Tibial artery (tissue), 4 donors: Measurements from ENCODE around the gene ABCC3.

ENCODE experiments used
- DNase-seq, 2 donors: peaks; one replicate each; pipeline ENCODE4 v3.0.0-alpha.2; 2019
- H3K27ac ChIP-seq, 2 donors: fragments of 200-600 bp; sonication (generic) in 1 of 2; 1 replicate in 1 of 2; 2 replicates in 1 of 2; pipeline ENCODE4 v1.5.1; 2018 to 2019; ENCODE audit warnings: mild to moderate bottlenecking in 1 of 2
- H3K27me3 ChIP-seq, 2 donors: fragments of 200-600 bp; sonication (generic) in 1 of 2; one replicate each; pipeline versions ENCODE4 v1.5.1 to v1.6.0; 2016 to 2019
- H3K36me3 ChIP-seq, 3 donors: fragments of 200-600 bp; sonication (generic) in 2 of 3; one replicate each; pipeline ENCODE4 v1.5.1; 2016 to 2019; ENCODE audit warnings: mild to moderate bottlenecking in 2 of 3
- H3K4me1 ChIP-seq, 4 donors: fragments of 200-600 bp; sonication (generic) in 2 of 4; 1 replicate in 3 of 4; 2 replicates in 1 of 4; pipeline ENCODE4 v1.5.1; 2016 to 2019
- H3K4me3 ChIP-seq, 2 donors: fragments of 200-600 bp; sonication (generic) in 1 of 2; 1 replicate in 1 of 2; 2 replicates in 1 of 2; pipeline ENCODE4 v1.5.1; 2018 to 2019; ENCODE audit warnings: mild to moderate bottlenecking in 2 of 2
- H3K9me3 ChIP-seq, 3 donors: fragments of 200-600 bp; sonication (generic) in 1 of 3; one replicate each; pipeline ENCODE4 v1.5.1; 2016 to 2019
- intact Hi-C: fragments of 100-400 bp; cut with DNase I; formaldehyde crosslinking; loops from one replicate; pipeline ENCODE4 v1.15.0; 2023; ENCODE audit warnings: low total_unique reads
- TF ChIP-seq, protein P1 (sequence below), 2 experiments: fragments of 200-600 bp in 1 of 2; fragments of 450-650 bp in 1 of 2; IDR thresholded peaks; one replicate each; pipeline ENCODE4 v1.5.1; 2017 to 2019; ENCODE audit warnings: antibody characterized with exemption in 2 of 2, mild to moderate bottlenecking in 1 of 2, moderate library complexity in 1 of 2

Gene ABCC3

DNA sequence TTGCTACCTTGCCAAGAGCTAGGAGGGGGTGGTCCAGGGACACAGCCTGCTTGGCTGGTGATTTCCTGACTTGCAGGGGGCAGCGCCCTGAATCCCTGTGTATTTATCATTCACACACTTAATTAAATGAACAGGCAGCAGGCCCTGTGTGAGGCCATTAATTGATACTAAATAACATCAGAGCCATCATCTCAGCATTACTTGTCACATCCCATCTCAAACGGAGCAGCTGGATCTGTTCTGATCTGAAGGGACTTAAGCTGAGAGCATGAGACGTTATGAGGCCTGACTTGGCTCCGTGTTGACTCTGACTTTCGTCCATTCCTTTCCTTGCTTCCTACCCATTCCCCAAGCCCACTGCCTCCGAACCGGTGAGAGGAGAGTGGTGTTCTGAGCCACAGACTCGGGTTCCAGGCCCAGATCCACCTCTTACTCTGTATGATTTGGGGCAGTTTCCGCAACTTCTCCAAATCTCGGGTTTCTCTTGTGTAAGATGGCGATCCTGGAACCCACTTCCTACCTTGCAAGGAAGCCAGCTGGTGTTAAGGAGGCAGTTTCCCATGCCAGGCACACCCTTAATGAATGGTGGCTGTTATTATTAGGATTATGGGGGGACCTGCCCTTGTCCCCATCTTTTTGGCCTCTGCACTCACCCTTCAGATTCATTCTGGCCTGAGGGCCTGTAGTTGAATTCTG lies 40.4 kb upstream of the ABCC3 start:
- peaks cover 0 to 27% (median 11%) of the 10 kb centered on the region in 4 donors for H3K4me1 ChIP-seq
- no peak overlapping the region for H3K27ac ChIP-seq
- intact Hi-C loops = no loop called here
- TF ChIP-seq, protein P1, sequence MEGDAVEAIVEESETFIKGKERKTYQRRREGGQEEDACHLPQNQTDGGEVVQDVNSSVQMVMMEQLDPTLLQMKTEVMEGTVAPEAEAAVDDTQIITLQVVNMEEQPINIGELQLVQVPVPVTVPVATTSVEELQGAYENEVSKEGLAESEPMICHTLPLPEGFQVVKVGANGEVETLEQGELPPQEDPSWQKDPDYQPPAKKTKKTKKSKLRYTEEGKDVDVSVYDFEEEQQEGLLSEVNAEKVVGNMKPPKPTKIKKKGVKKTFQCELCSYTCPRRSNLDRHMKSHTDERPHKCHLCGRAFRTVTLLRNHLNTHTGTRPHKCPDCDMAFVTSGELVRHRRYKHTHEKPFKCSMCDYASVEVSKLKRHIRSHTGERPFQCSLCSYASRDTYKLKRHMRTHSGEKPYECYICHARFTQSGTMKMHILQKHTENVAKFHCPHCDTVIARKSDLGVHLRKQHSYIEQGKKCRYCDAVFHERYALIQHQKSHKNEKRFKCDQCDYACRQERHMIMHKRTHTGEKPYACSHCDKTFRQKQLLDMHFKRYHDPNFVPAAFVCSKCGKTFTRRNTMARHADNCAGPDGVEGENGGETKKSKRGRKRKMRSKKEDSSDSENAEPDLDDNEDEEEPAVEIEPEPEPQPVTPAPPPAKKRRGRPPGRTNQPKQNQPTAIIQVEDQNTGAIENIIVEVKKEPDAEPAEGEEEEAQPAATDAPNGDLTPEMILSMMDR (IDR thresholded peaks at IDR 0.05) = no peak
- no peak overlapping the region for H3K4me3 ChIP-seq
- H3K36me3 ChIP-seq = no peaks in the 10 kb centered on the region
- DNase-seq = no peak
- no peaks in the 10 kb centered on the region for H3K9me3 ChIP-seq
- H3K27me3 ChIP-seq = no peaks in the 10 kb centered on the region

- no peaks in the 10 kb centered on the region for H3K36me3 ChIP-seq
- TF ChIP-seq, protein P1 (IDR thresholded peaks at IDR 0.05) = no peak
- no peak overlapping the region for H3K4me3 ChIP-seq
- H3K9me3 ChIP-seq = no peaks in the 10 kb centered on the region
- peaks cover 0 to 21% (median 5%) of the 10 kb centered on the region in 4 donors for H3K4me1 ChIP-seq
- intact Hi-C loops = no loop called here
- no peaks in the 10 kb centered on the region for H3K27me3 ChIP-seq
- no peak overlapping the region for H3K27ac ChIP-seq
- DNase-seq = no peak
Observed at GRCh38 chr17:50594892-50595291, 39.8 kb upstream of the ABCC3 start.

GRCh38 chr17:50596191-50597037 lies 38.3 kb upstream of the ABCC3 start:
- H3K27ac ChIP-seq = no peak overlapping the region
- DNase-seq = no peak
- H3K36me3 ChIP-seq = no peaks in the 10 kb centered on the region
- TF ChIP-seq, protein P1 (IDR thresholded peaks at IDR 0.05) = no peak
- H3K4me1 ChIP-seq = peaks cover 0 to 13% (median 3%) of the 10 kb centered on the region in 4 donors
- no peaks in the 10 kb centered on the region for H3K27me3 ChIP-seq
- H3K4me3 ChIP-seq = no peak overlapping the region
- no peaks in the 10 kb centered on the region for H3K9me3 ChIP-seq
- intact Hi-C loops = no loop called here

DNA sequence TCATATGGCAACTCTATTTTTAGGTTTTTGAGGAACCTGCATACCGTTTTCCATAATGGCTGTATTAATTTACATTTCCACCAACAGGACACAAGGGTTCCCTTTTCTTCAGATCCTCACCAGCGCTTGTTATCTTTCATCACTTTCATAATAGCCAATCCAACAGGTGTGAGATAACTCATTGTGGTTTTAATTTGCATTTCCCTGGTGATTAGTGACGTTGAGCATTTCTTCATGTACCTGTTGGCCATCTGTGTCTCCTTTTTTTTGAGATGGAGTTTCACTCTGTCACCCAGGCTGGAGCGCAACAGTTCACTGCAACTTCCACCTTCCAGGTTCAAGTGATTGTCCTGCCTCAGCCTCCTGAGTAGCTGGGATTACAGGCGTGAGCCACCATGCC lies 36.2 kb upstream of the ABCC3 start:
- TF ChIP-seq, protein P1 (IDR thresholded peaks at IDR 0.05) = no peak
- DNase-seq = no peak
- peaks cover 0 to 6% of the 10 kb centered on the region in 2 donors for H3K27me3 ChIP-seq
- intact Hi-C loops = no loop called here
- H3K4me1 ChIP-seq = no peaks in the 10 kb centered on the region
- no peak overlapping the region for H3K27ac ChIP-seq
- H3K36me3 ChIP-seq = no peaks in the 10 kb centered on the region
- H3K4me3 ChIP-seq = no peak overlapping the region
- no peaks in the 10 kb centered on the region for H3K9me3 ChIP-seq

DNA sequence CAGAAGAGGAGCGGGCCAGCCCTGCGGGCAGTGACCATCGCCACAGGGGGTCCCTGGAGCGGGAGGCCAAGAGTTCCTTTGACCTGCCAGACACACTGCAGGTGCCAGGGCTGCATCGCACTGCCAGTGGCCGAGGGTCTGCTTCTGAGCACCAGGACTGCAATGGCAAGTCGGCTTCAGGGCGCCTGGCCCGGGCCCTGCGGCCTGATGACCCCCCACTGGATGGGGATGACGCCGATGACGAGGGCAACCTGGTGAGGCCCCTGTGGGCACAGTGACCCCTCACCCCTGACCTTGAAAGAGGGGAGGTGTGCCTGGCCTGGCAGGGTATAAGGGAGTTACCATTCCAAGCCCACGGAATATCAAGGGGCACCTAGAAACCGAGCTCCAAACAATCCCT lies 35.1 kb upstream of the ABCC3 start:
- Histone ChIP-seq H3K27me3 (peaks cover 0 to 6% of the 10 kb centered on the region in 2 donors), H3K36me3 (no peaks in the 10 kb centered on the region), H3K4me1 (peaks cover 0 to 8% (median 4%) of the 10 kb centered on the region in 4 donors), H3K27ac (no peak overlapping the region), H3K9me3 (no peaks in the 10 kb centered on the region), H3K4me3 (no peak overlapping the region)
- TF ChIP-seq, protein P1 (IDR thresholded peaks at IDR 0.05) = no peak
- no peak for DNase-seq
- intact Hi-C loops = no loop called here
